Endodermal cell (in vitro differentiated cells): Measurements from ENCODE around the gene NRXN3. TPM values are rescaled to one million over a fixed set of nuclear protein-coding genes. Genes with fewer than 3 reads are reported as not detected.

ENCODE experiments used
- DNase-seq: peaks from one replicate; pipeline ENCODE4 v3.0.0-alpha.2; 2017
- H3K27ac ChIP-seq: 2 replicates; pipeline ENCODE4 v1.5.1; 2013; ENCODE audit warnings: mild to moderate bottlenecking, low read depth, low read length, moderate library complexity
- H3K27me3 ChIP-seq: 2 replicates; pipeline ENCODE4 v1.6.1; 2013; ENCODE audit warnings: mild to moderate bottlenecking, low read length, moderate library complexity; ENCODE audit not compliant: insufficient read depth, control insufficient read depth, poor library complexity, severe bottlenecking
- H3K36me3 ChIP-seq: 2 replicates; pipeline ENCODE4 v1.7.0; 2013; ENCODE audit warnings: mild to moderate bottlenecking, low read length, moderate library complexity; ENCODE audit not compliant: control insufficient read depth, insufficient read depth
- H3K4me1 ChIP-seq: one replicate; pipeline ENCODE4 v1.7.0; 2013; ENCODE audit warnings: low read length; ENCODE audit not compliant: control insufficient read depth, insufficient read depth
- H3K4me3 ChIP-seq: 2 replicates; pipeline ENCODE4 v1.5.1; 2013; ENCODE audit warnings: mild to moderate bottlenecking, low read length, moderate library complexity
- H3K9ac ChIP-seq: 2 replicates; pipeline ENCODE4 v1.6.1; 2013; ENCODE audit warnings: mild to moderate bottlenecking, low read length, moderate library complexity; ENCODE audit not compliant: poor library complexity, severe bottlenecking; ENCODE audit errors: extremely low read depth
- H3K9me3 ChIP-seq: 2 replicates; pipeline ENCODE4 v1.6.1; 2013; ENCODE audit warnings: mild to moderate bottlenecking, low read length, moderate library complexity; ENCODE audit not compliant: control insufficient read depth
- H3K27ac Mint-ChIP-seq: 2 replicates; pipeline ENCODE4 v1.8.0; 2020; ENCODE audit warnings: mixed read lengths
- H3K27me3 Mint-ChIP-seq: 2 replicates; pipeline ENCODE4 v1.8.0; 2021; ENCODE audit warnings: mild to moderate bottlenecking, mixed read lengths; ENCODE audit not compliant: insufficient read depth
- H3K36me3 Mint-ChIP-seq: 2 replicates; pipeline ENCODE4 v1.8.0; 2020; ENCODE audit warnings: low read depth, mixed read lengths
- H3K4me1 Mint-ChIP-seq: 2 replicates; pipeline ENCODE4 v1.8.0; 2020; ENCODE audit warnings: mixed read lengths
- H3K4me3 Mint-ChIP-seq: 2 replicates; pipeline ENCODE4 v1.8.0; 2020; ENCODE audit warnings: mild to moderate bottlenecking, moderate library complexity, mixed read lengths
- H3K9me3 Mint-ChIP-seq: 2 replicates; pipeline ENCODE4 v1.8.0; 2020; ENCODE audit warnings: mild to moderate bottlenecking, mixed read lengths
- WGBS, 2 experiments: methylation state at CpG; one replicate each; pipeline versions ENCODE4 v1.1.5 to v1.1.7; 2013; ENCODE audit warnings: missing lambda C conversion rate in 2 of 2, mixed read lengths in 1 of 2; ENCODE audit not compliant: insufficient coverage in 1 of 2, insufficient read length in 1 of 2; 5-methylcytosine and 5-hydroxymethylcytosine counted together
- total RNA-seq, 2 donors: library from RNA; stranded (reverse); fragmentation: NEBNext Ultra II Directional in 1 of 2; extraction: Animal tissue kit (Norgen Biotek cat#: 25700) in 1 of 2; gene quantifications; 2 replicates in 1 of 2; 3 replicates in 1 of 2; pipeline ENCODE4 v1.2.1, GENCODE V29; 2021
- TF ChIP-seq, protein P1 (sequence below): fragments of 200-600 bp; sonication (generic); conservative IDR thresholded peaks from 2 replicates; pipeline ENCODE4 v1.5.0; 2021; ENCODE audit warnings: antibody characterized with exemption, mild to moderate bottlenecking

Gene NRXN3
- total RNA-seq, 2 donors from 2014 or later = 20.9 to 21.4 TPM

DNA sequence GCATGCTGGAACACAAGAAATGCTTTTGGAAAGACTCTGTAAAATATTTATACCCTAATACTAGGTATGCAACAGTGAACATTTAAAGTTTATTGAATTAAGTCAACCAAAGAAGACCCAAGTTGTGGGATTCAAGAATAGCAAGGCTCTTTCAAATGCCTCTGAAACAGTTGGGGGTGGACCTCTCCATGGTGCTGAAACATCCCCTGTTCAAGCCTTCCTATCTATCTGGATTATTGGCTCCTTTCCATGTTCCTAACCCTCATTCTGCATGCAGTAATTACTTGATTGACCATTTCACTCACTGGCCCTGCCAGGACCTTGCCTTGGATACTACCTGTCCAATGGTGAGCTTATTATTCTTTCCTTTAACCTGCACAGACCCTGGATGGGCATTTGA lies 349.7 kb downstream of the NRXN3 start:
- H3K9me3 Mint-ChIP-seq = no peaks in the 10 kb centered on the region

DNA sequence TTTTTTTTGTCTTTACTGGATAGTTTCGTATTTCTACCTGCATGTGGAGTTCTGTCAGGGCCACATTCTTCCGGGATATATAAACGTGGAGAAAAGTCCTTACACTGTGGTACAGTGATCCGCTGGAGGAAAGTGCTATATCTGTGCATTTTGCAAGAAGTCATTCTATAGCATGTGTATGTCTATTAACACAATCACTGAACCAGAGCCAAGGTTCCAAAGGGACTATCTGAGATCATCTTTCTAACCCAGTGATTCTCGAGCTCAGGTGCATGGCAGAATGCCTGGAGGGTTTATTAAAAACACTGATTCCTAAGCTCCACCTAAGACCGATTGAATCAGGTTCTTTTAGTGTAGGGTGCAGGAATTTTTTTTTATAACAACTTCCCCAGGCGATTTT lies 354.0 kb downstream of the NRXN3 start:
- DNase-seq = no peak
- Mint-ChIP-seq H3K4me1 (peaks cover 4% of the 10 kb centered on the region), H3K27me3 (peaks cover 5% of the 10 kb centered on the region), H3K4me3 (no peak overlapping the region), H3K9me3 (no peaks in the 10 kb centered on the region), H3K27ac (no peak overlapping the region), H3K36me3 (no peaks in the 10 kb centered on the region)
- Histone ChIP-seq H3K9me3 (no peaks in the 10 kb centered on the region), H3K36me3 (no peaks in the 10 kb centered on the region), H3K4me3 (no peak overlapping the region), H3K27me3 (no peaks in the 10 kb centered on the region), H3K27ac (no peak overlapping the region), H3K4me1 (peaks cover 2% of the 10 kb centered on the region), H3K9ac (no peak overlapping the region)
- WGBS, 2 experiments = 92 to 100% methylated on average over 3 to 7 of the region's 7 CpGs
- TF ChIP-seq, protein P1, sequence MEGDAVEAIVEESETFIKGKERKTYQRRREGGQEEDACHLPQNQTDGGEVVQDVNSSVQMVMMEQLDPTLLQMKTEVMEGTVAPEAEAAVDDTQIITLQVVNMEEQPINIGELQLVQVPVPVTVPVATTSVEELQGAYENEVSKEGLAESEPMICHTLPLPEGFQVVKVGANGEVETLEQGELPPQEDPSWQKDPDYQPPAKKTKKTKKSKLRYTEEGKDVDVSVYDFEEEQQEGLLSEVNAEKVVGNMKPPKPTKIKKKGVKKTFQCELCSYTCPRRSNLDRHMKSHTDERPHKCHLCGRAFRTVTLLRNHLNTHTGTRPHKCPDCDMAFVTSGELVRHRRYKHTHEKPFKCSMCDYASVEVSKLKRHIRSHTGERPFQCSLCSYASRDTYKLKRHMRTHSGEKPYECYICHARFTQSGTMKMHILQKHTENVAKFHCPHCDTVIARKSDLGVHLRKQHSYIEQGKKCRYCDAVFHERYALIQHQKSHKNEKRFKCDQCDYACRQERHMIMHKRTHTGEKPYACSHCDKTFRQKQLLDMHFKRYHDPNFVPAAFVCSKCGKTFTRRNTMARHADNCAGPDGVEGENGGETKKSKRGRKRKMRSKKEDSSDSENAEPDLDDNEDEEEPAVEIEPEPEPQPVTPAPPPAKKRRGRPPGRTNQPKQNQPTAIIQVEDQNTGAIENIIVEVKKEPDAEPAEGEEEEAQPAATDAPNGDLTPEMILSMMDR = no peak

More for the DNA sequence above, 349.7 kb downstream of the NRXN3 start:
- no peaks in the 10 kb centered on the region for H3K9me3 ChIP-seq
- TF ChIP-seq, protein P1 = no peak
- Mint-ChIP-seq H3K36me3 (no peaks in the 10 kb centered on the region), H3K4me3 (no peak overlapping the region), H3K4me1 (peaks cover 1% of the 10 kb centered on the region), H3K27ac (no peak overlapping the region), H3K27me3 (peaks cover 2% of the 10 kb centered on the region)
- peak; percentile 89 for DNase-seq
- no peak overlapping the region for H3K27ac ChIP-seq
- no peaks in the 10 kb centered on the region for H3K36me3 ChIP-seq
- H3K4me3 ChIP-seq = no peak overlapping the region
- H3K9ac ChIP-seq = no peak overlapping the region
- H3K4me1 ChIP-seq = peaks cover under 1% of the 10 kb centered on the region
- peaks cover 23% of the 10 kb centered on the region for H3K27me3 ChIP-seq

DNA sequence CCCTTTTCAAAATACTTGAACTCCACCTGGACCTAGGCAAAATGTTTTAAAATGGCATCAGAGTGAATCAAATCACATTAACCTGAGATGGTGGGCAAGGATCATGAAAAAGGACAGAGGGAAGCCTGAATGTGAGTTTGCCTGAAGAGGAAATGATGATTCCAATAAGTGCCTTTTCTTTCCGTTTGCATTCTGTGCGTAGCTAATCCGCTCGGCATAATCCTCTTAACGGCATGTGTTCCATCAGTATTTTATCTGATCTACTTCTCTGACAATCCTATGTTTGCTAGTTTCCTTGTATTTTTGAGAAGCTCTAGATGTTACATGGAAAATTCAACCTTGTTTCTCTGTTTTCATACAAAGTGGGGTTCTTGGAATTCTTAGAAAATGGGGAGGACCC lies 354.6 kb downstream of the NRXN3 start:
- Histone ChIP-seq H3K4me1 (peaks cover 2% of the 10 kb centered on the region), H3K9me3 (no peaks in the 10 kb centered on the region), H3K36me3 (no peaks in the 10 kb centered on the region), H3K27me3 (no peaks in the 10 kb centered on the region), H3K27ac (no peak overlapping the region), H3K9ac (no peak overlapping the region), H3K4me3 (no peak overlapping the region)
- Mint-ChIP-seq H3K4me3 (no peak overlapping the region), H3K9me3 (no peaks in the 10 kb centered on the region), H3K36me3 (no peaks in the 10 kb centered on the region), H3K27ac (no peak overlapping the region), H3K27me3 (peaks cover 5% of the 10 kb centered on the region), H3K4me1 (peaks cover 4% of the 10 kb centered on the region)
- 79 to 91% methylated on average over 2 to 5 of the region's 5 CpGs for WGBS, 2 experiments
- TF ChIP-seq, protein P1 = no peak
- DNase-seq = no peak
